Measurements from ENCODE around the gene BMPR1A. TPM values are rescaled to one million over a fixed set of nuclear protein-coding genes. Genes with fewer than 3 reads are reported as not detected.

Gene BMPR1A
- total RNA-seq, 2 donors from 2014 or later: 69.4 to 96.4 TPM

DNA sequence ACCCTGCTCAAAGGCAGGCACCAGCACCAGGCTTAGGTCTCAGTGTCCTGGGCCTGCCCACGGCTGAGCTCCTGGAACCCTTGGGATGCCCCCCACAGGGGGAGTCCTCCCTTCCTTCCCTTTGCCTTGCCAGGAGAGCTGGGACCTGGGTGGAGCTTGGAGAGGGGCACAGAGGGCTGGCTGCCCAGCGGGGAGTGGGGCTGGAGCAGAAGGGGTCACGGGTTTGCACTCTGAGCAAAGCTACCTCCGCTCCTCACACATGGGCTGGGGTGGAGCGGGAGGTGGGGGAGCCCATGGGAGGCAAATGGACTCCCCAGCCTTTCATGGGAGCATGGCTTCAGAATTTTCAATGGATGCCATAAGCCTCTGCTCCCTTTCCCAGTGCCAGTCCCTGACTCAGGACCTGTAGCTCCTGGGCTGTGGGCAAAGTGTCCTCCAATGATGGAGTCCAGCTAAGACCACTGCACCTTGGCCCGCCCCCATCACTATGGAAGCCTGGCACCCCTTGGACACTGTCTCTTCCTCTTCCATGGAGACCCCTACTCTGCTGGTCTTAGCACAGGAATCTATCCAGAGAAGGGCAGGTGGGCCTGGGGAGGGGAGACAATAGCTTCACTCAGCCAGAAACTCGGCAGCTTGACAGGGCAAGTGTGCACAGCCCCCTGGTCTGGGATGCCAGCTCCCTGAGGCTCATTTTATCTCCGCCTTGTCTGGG is 48.2 kb upstream of the BMPR1A start:
- Histone ChIP-seq H3K4me1 (ENCODE audit: control insufficient read depth, insufficient read depth, low read length) (no peaks in the 10 kb centered on the region), H3K4me3 (ENCODE audit: low read length) (no peak overlapping the region), H3K27me3 (ENCODE audit: control insufficient read depth, insufficient read depth, low read length, poor library complexity, severe bottlenecking) (no peaks in the 10 kb centered on the region), H3K36me3 (ENCODE audit: control insufficient read depth, insufficient read depth, low read length) (no peaks in the 10 kb centered on the region), H3K9me3 (ENCODE audit: control insufficient read depth, low read length) (no peaks in the 10 kb centered on the region), H3K27ac (ENCODE audit: low read depth, low read length) (no peak overlapping the region), H3K9ac (ENCODE audit: extremely low read depth, low read length, poor library complexity, severe bottlenecking) (no peak overlapping the region)
- H3K4me3 Mint-ChIP-seq: no peak overlapping the region
- H3K36me3 Mint-ChIP-seq (ENCODE audit: low read depth): no peaks in the 10 kb centered on the region
- TF ChIP-seq, protein P1, sequence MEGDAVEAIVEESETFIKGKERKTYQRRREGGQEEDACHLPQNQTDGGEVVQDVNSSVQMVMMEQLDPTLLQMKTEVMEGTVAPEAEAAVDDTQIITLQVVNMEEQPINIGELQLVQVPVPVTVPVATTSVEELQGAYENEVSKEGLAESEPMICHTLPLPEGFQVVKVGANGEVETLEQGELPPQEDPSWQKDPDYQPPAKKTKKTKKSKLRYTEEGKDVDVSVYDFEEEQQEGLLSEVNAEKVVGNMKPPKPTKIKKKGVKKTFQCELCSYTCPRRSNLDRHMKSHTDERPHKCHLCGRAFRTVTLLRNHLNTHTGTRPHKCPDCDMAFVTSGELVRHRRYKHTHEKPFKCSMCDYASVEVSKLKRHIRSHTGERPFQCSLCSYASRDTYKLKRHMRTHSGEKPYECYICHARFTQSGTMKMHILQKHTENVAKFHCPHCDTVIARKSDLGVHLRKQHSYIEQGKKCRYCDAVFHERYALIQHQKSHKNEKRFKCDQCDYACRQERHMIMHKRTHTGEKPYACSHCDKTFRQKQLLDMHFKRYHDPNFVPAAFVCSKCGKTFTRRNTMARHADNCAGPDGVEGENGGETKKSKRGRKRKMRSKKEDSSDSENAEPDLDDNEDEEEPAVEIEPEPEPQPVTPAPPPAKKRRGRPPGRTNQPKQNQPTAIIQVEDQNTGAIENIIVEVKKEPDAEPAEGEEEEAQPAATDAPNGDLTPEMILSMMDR (conservative IDR thresholded peaks at IDR 0.05): no peak
- no peaks in the 10 kb centered on the region for H3K27me3 Mint-ChIP-seq (ENCODE audit: insufficient read depth)
- H3K9me3 Mint-ChIP-seq: no peaks in the 10 kb centered on the region
- H3K27ac Mint-ChIP-seq: no peak overlapping the region
- H3K4me1 Mint-ChIP-seq: peaks cover 21% of the 10 kb centered on the region
- WGBS, 2 experiments (ENCODE audit: insufficient coverage in 1 of 2, insufficient read length in 1 of 2): 91 to 95% methylated on average over 6 to 8 of the region's 8 CpGs
- peak; percentile 52 for DNase-seq

DNA sequence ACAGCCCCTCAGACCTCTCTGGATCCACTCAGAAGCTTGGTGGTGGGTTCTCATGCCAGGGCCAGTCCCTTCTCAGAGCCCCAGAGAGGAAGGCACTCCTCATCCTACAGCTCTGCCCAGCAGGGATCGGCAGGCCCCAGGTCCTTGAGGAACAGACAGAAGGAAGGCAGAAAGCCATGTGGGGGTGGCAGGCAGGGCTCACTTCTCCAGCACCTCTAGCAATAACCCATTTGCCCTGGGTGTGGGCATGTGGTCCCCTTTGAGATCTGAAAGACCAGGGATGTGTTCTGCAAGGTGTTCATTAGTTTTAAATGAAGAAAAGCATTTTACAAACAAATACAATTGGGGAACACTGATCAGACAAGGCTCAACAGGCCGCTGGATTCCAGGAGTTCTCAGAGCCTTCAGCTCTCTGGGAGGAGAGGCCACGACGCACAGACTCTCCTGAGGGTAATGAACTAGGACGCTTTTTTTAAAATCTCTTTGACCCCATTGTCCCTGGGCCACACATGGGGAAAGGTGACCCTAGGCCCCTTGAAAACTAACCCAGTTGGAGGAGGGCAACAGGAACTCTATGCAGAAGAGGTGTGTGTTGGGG is 47.5 kb upstream of the BMPR1A start:
- Mint-ChIP-seq H3K9me3 (no peaks in the 10 kb centered on the region), H3K4me3 (no peak overlapping the region), H3K4me1 (peaks cover 25% of the 10 kb centered on the region), H3K27ac (no peak overlapping the region), H3K36me3 (ENCODE audit: low read depth) (no peaks in the 10 kb centered on the region), H3K27me3 (ENCODE audit: insufficient read depth) (peaks cover under 1% of the 10 kb centered on the region)
- WGBS, 2 experiments (ENCODE audit: insufficient coverage in 1 of 2, insufficient read length in 1 of 2): 91 to 93% methylated on average over 4 to 5 of the region's 5 CpGs
- H3K9ac ChIP-seq (ENCODE audit: extremely low read depth, low read length, poor library complexity, severe bottlenecking): no peak overlapping the region
- TF ChIP-seq, protein P1 (conservative IDR thresholded peaks at IDR 0.05): no peak
- no peaks in the 10 kb centered on the region for H3K9me3 ChIP-seq (ENCODE audit: control insufficient read depth, low read length)
- H3K4me3 ChIP-seq (ENCODE audit: low read length): no peak overlapping the region
- no peaks in the 10 kb centered on the region for H3K27me3 ChIP-seq (ENCODE audit: control insufficient read depth, insufficient read depth, low read length, poor library complexity, severe bottlenecking)
- no peaks in the 10 kb centered on the region for H3K4me1 ChIP-seq (ENCODE audit: control insufficient read depth, insufficient read depth, low read length)
- H3K36me3 ChIP-seq (ENCODE audit: control insufficient read depth, insufficient read depth, low read length): no peaks in the 10 kb centered on the region
- no peak overlapping the region for H3K27ac ChIP-seq (ENCODE audit: low read depth, low read length)
- DNase-seq: peak; percentile 41

DNA sequence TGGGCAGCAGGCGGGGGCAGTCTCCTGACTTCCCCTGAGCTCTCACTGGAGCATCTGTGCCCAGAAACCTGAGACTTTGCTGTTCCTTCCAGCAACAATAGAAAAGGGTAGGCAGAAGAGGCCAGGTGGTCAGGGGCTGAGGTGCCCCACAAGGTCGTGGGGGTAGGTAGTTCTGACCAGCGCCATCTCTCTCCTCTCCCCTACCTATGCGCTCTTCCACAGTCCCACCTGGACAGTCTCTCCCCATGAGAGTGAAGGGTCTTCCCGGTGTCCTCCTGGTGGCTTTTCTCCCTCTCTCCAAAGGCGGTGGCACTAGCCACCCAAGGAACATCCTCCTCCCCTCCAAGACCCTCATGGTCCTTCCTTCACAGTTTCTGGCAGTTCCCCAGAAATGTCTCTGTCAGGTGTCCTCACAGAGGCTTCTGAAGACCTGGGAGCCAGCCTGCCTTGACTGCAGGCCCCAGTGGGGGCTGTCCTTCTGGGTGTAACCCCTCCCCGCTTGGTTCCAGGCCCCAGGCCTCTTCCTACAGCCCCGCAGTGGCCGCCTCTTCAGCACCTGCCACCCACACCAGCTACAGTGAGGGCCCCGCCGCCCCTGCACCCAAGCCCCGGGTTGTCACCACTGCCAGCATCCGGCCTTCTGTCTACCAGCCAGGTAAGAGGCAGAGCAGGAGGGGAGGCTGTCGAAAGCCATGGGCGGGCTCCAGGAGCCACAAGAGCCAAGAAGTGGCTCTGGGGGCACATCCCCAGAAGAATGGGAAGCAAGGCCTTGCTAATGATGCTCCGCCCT is 46.8 kb upstream of the BMPR1A start:
- Histone ChIP-seq H3K4me3 (ENCODE audit: low read length) (no peak overlapping the region), H3K27ac (ENCODE audit: low read depth, low read length) (no peak overlapping the region), H3K4me1 (ENCODE audit: control insufficient read depth, insufficient read depth, low read length) (no peaks in the 10 kb centered on the region), H3K27me3 (ENCODE audit: control insufficient read depth, insufficient read depth, low read length, poor library complexity, severe bottlenecking) (no peaks in the 10 kb centered on the region), H3K9me3 (ENCODE audit: control insufficient read depth, low read length) (no peaks in the 10 kb centered on the region), H3K36me3 (ENCODE audit: control insufficient read depth, insufficient read depth, low read length) (no peaks in the 10 kb centered on the region), H3K9ac (ENCODE audit: extremely low read depth, low read length, poor library complexity, severe bottlenecking) (no peak overlapping the region)
- TF ChIP-seq, protein P1 (conservative IDR thresholded peaks at IDR 0.05): no peak
- Mint-ChIP-seq H3K4me1 (peaks cover 27% of the 10 kb centered on the region), H3K4me3 (no peak overlapping the region), H3K36me3 (ENCODE audit: low read depth) (no peaks in the 10 kb centered on the region), H3K27ac (no peak overlapping the region), H3K27me3 (ENCODE audit: insufficient read depth) (peaks cover 1% of the 10 kb centered on the region), H3K9me3 (no peaks in the 10 kb centered on the region)
- peak; percentile 46 for DNase-seq
- WGBS, 2 experiments (ENCODE audit: insufficient coverage in 1 of 2, insufficient read length in 1 of 2): 93 to 94% methylated on average over 10 to 16 of the region's 16 CpGs
